Colonic mucosa (tissue), 4 donors: ENCODE measurements around the gene GRAP. TPM values are rescaled to one million over a fixed set of nuclear protein-coding genes. Genes with fewer than 3 reads are reported as not detected.

ENCODE experiments used
- DNase-seq: peaks from one replicate; pipeline ENCODE4 v3.0.0-alpha.2; 2020
- H3K27ac ChIP-seq: fragments of 200-600 bp; one replicate; pipeline ENCODE4 v1.8.0; 2021
- H3K27me3 ChIP-seq: fragments of 200-600 bp; one replicate; pipeline ENCODE4 v1.8.0; 2021
- H3K36me3 ChIP-seq: fragments of 200-600 bp; one replicate; pipeline ENCODE4 v1.8.0; 2021
- H3K4me1 ChIP-seq: fragments of 200-600 bp; one replicate; pipeline ENCODE4 v1.8.0; 2021; ENCODE audit warnings: mild to moderate bottlenecking
- H3K4me3 ChIP-seq: fragments of 200-600 bp; one replicate; pipeline ENCODE4 v1.8.0; 2021
- H3K9ac ChIP-seq, 2 donors: one replicate each; pipeline ENCODE4 v1.7.0; 2013; ENCODE audit warnings: control low read depth in 2 of 2, low read depth in 2 of 2, low read length in 2 of 2
- H3K9me3 ChIP-seq: fragments of 200-600 bp; one replicate; pipeline ENCODE4 v1.8.0; 2021
- intact Hi-C: fragments of 100-400 bp; cut with DNase I; formaldehyde crosslinking; loops from one replicate; pipeline ENCODE4 v1.14.1; 2022
- total RNA-seq, 2 donors: library from RNA; stranded (reverse); fragmentation: NEBNext Ultra II Directional in 1 of 2; extraction: Animal tissue kit (Norgen Biotek cat#: 25700) in 1 of 2; gene quantifications; one replicate each; pipeline ENCODE4 v1.2.1, GENCODE V29; 2021
- TF ChIP-seq, protein P1 (sequence below): fragments of 200-600 bp; IDR thresholded peaks from one replicate; pipeline ENCODE4 v1.8.0; 2022; ENCODE audit warnings: antibody characterized with exemption, mild to moderate bottlenecking
- donor health status: healthy.
- donor health status: DM: no; HTN: no; CAD: no.
- donor health status: DM: no; HTN: no; CAD: no.

The GRAP gene
- total RNA-seq, 2 donors from 2014 or later = 0.93 to 1.1 TPM

DNA sequence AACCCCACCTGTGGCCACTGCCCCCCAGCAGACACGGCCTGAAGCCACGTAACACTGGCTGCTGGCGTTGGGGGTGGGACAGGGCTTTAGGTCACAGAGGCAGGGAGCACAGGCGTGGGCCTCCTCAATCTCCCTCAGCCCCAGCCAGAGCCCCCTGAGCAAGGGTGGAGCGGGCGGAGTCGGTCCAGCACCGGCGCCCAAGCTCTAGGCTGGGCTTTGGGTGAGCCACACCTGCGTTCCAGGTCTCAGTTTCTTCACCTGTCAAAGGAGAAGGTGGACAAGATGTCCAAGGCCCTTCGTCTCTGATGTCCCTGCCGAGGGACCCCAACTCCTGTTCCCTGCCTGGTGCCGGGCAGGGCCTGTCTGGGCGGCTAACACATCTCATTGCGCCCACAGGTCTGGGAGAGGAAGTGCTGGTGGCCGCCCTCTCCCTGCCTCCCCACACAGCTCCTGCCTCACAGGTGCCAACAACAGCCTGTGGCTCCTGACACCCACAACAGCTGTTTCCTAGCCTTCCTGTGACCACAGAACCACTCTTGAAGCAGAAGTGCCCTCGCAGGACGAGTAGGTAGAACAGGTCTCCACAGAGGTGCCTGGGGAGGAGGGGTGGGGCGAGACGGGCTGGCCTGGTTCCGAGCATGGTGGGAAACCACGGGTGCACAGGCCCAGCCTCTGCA is 54.2 kb downstream of the GRAP start:
- TF ChIP-seq, protein P1, sequence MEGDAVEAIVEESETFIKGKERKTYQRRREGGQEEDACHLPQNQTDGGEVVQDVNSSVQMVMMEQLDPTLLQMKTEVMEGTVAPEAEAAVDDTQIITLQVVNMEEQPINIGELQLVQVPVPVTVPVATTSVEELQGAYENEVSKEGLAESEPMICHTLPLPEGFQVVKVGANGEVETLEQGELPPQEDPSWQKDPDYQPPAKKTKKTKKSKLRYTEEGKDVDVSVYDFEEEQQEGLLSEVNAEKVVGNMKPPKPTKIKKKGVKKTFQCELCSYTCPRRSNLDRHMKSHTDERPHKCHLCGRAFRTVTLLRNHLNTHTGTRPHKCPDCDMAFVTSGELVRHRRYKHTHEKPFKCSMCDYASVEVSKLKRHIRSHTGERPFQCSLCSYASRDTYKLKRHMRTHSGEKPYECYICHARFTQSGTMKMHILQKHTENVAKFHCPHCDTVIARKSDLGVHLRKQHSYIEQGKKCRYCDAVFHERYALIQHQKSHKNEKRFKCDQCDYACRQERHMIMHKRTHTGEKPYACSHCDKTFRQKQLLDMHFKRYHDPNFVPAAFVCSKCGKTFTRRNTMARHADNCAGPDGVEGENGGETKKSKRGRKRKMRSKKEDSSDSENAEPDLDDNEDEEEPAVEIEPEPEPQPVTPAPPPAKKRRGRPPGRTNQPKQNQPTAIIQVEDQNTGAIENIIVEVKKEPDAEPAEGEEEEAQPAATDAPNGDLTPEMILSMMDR = no peak
- H3K9ac ChIP-seq = no peak overlapping the region
- peaks cover 12% of the 10 kb centered on the region for H3K4me1 ChIP-seq
- intact Hi-C loops = no loop called here
- no peaks in the 10 kb centered on the region for H3K36me3 ChIP-seq
- H3K9me3 ChIP-seq = no peaks in the 10 kb centered on the region
- no peak overlapping the region for H3K4me3 ChIP-seq
- H3K27ac ChIP-seq = no peak overlapping the region
- H3K27me3 ChIP-seq = no peaks in the 10 kb centered on the region
- no peak for DNase-seq

DNA sequence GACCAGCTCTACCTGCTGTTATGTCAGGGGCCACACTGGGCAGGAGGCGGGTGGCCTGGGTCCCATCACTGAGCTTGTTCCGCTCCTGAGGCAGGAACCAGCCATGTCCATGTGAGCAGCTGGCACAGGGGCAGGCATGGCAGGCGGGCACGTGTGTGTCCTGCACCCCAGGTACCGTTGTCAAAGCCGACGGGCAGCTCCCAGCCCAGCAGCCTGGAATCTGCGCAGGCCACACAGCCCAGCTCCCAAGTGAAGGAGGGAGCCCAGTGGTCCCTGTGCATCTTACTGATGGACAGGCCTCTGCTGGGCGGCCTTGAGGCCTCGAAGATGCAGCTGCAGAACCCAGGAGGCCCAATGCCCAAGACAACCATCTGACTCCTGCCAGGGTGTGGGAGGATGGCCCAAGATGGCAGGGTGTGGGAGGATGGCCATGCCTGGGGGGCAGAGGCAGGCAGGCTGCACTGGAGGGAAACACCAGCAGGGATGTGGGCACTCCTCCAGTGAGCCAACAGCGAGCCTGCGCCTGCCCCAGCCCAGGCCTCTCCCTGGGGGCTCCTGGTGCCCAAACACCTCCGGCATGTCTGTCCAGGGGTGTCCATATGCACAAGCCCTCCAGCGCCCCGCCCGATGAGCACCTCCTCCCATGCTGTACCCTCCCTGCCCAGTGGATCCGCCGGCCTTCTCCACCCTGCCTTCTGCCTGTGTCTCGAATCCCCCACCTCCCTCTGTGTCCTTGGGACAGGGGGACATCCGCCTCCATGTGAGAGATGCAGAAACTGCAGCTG is 55.0 kb downstream of the GRAP start:
- intact Hi-C loops = no loop called here
- Histone ChIP-seq H3K4me1 (peaks cover 12% of the 10 kb centered on the region), H3K36me3 (peaks cover 6% of the 10 kb centered on the region), H3K4me3 (no peak overlapping the region), H3K27me3 (no peaks in the 10 kb centered on the region), H3K27ac (no peak overlapping the region), H3K9me3 (no peaks in the 10 kb centered on the region), H3K9ac (no peak overlapping the region)
- DNase-seq = no peak
- TF ChIP-seq, protein P1 = no peak

DNA sequence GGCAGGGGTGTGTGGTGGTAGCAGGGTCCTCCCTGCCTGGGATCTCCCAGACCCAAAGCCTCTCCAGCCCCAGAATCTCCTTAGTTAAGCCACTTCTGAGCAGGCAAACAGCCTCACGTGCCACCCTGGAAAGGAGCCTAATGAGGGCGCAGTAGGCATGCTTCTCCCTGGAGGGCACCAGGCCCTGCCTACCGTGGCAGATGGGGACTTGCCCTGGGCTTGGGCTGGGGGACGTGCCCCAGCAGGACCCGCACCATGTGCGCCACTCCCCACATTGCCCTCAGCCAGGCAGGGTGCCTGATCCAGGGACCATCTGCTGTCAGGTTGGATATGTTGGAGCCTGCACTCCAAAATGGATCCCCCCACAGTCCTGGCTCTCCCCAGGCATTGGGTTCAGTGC is 56.4 kb downstream of the GRAP start:
- TF ChIP-seq, protein P1 = no peak
- Histone ChIP-seq H3K4me1 (peaks cover 12% of the 10 kb centered on the region), H3K27me3 (no peaks in the 10 kb centered on the region), H3K27ac (no peak overlapping the region), H3K36me3 (peaks cover 6% of the 10 kb centered on the region), H3K4me3 (no peak overlapping the region), H3K9ac (no peak overlapping the region), H3K9me3 (no peaks in the 10 kb centered on the region)
- intact Hi-C loops = no loop called here
- DNase-seq = no peak

DNA sequence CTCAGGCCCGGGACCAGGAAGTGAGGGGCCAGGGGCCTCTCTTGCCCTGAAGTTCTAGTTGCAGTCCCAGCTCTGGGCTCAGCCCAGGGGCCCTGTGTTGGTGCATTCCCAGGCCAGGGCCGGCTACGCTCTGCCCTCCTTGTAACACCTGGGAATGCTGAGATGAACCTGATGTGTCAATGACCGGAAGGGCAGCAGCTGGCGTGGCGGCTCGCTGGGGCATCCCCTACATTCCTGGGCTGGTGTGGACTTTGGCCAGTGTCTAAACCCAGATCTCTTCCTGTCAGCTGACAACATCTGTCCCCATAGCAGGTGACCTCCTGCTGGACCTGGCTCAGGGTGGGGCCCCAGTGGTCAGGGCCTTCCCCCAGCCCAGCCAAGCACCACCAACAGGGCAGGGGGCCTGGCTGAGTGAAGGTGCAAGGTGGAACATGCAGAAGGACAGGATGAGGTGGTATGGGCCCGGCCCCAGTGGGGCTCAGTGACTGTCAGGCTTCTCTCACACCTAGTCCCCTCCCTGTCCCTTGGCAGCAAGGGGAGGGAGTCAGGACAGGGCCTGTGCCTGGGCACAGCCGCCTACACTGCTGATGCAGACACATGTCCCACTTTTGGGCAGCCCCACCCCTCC is 58.1 kb downstream of the GRAP start:
- Histone ChIP-seq H3K27ac (peak overlapping the region; percentile 63), H3K4me1 (peaks cover 12% of the 10 kb centered on the region), H3K9me3 (no peaks in the 10 kb centered on the region), H3K27me3 (no peaks in the 10 kb centered on the region), H3K4me3 (no peak overlapping the region), H3K36me3 (peaks cover 6% of the 10 kb centered on the region), H3K9ac (peak overlapping the region; percentile 50 to 63)
- TF ChIP-seq, protein P1 = no peak
- intact Hi-C loops = no loop called here
- peak; percentile 82 for DNase-seq

DNA sequence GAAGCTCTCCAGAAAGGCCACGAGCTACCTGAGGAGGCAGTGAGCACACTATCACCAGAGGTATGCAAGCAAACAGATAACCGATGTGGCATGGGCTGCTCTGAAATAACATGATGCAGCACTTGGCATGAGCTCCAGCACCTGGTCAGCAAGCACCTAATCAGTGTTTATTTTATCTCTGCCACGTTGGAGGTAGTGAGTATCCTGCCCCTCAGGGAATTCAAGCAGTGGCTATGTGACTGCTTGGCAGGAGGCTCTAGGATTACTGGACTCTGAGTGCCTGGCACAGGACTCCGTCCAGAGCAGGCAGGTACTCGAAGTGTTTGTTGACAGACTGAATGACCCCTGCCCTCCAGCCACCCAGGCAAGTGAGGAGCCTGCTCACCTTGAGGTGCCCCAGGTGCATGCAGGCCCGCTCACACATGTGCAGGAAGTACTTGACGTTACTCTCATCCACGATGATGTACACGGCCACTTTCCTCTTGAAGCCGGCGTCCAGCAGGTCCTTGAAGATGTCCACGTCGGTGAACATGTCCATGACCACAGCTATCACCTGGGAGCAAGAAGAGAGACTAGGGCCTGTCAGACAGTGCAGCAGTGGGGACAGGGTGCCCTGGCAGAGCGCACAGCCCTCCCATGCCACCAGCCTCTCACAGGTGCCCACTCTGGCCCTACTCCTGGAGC is 58.8 kb downstream of the GRAP start:
- H3K9me3 ChIP-seq = no peaks in the 10 kb centered on the region
- H3K27ac ChIP-seq = peak overlapping the region; percentile 14
- TF ChIP-seq, protein P1 = no peak
- DNase-seq = no peak
- H3K9ac ChIP-seq = peak overlapping the region; percentile 50 to 63
- peaks cover 12% of the 10 kb centered on the region for H3K4me1 ChIP-seq
- H3K27me3 ChIP-seq = no peaks in the 10 kb centered on the region
- H3K36me3 ChIP-seq = peaks cover 6% of the 10 kb centered on the region
- intact Hi-C loops = no loop called here
- no peak overlapping the region for H3K4me3 ChIP-seq
